ELF-1 (cell line): Measurements from ENCODE around the gene CD226.
"Not testable (repeated sequence)": the region's sequence is repeated elsewhere in the genome, so short reads cannot be mapped to it uniquely, and the experiment has no call there.

Experiments used
- DNase-seq: peaks from one replicate; pipeline ENCODE4 v3.0.0-alpha.2; 2016; ENCODE audit warnings: low read depth, low spot score

Gene CD226

DNA sequence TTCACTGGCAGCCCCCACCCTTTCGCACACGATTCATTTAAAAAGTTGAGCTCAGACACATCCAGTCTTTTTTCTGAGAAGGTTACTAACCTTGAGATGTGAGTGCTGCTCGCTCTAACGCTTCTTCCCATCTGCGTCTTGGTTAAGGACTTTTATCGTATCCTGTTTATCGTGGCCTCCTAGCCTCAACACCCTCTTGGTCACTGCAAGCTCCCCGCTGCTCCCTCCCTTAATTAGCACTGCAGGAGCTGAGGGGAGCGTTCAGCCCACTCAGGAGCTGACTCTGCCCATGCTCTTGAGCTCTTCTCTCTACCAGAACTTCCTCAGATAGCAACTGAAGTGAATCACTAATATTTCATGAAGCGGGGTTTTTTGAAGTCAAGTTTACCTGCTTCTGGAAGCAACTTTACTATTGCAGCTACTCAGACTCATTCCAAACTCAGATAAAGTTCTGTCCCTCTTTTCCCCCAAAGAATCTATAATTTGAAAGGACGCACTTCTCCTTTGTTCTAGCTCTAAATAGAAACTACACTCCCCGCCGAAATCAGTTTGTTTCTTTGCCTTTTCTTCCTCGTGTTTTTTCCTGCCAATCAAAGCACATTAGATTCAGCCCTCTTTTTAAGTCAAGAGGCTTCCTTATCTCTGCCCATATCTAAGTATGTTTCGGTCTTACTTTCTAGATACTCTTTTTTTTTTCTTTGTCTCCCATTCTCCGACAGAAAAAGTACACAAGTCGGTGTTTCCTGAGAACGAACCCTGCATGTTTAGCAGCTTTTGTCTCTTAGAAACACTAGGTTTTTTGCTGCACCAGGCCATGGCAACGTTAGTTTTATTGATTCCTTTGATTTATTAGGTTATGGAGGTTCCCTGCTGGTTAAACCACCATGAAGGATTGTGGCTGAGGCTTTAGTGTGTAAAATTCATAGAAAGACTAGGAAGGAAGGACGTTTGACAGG, 9.3 kb upstream of the CD226 start:
- DNase-seq: no peak

DNA sequence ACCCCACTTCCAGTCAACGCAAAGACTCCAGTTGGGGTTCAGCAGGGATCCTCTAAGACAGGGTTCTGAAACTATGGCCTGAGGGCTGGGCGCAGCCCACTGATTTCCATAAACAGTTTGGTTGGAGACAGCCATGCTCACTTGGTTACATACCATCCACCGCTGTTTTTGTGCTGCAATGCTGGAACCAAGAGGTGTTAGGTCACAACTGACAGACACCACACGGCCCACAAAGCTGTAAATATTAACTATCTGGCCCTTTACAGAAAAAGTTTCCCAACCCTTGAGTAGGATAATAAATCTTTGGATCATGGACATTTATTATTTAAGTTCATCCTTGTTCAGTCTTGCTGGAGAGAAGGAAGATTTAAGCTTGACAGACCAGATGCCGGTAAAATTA, 8.4 kb upstream of the CD226 start:
- no peak for DNase-seq

DNA sequence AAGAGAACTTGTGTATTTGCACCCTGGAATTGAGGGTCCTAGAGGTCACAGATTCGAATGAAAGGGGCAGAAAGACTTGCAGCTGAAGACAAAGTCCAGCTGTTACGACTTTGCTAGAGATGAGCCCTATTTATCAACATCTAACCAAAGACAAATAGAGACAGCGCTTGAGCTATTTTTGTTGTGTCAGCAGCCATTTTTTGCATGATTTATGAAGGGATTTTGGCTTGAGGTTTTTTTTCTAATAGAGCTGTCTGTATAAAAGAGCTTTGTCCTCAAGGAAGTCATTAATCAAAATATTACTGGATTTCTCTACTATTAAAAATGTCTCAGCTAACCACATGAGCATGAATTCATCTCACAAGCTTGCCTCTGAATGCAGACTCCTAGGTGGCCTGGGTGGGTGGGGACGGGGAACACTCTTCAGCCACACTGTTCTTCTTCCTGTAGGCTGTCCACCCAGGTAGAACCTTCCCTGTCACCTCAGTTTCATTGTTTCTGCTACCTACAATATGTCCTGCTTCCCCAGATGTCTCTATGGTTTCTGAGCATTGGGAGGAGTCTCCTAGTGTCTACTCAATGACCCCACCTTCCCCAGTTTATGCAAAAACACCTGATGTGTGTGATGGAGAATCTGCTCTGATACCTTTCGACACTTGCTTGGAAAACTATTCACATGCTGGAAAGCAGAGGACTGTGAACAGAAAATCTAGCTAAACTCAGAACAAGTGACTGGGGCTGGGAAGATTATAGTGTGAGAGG, 7.2 kb upstream of the CD226 start:
- no peak for DNase-seq

DNA sequence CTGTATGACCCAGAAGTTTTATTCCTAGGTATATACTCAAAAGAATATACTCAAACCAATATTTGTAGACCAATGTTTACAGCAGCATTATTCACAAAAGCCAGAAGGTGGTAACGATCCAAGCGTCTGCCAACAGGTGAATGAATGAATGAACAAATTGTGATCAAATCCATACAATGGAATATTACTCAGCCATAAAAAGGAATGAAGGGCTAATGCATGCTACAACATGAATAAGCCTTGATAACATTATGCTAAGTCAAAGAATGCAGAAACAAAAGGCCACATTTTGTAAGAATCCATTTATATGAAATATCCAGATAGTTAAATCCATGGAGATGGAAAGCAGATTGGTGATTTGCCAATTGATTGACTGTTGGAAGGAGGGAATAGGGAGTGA, 5.5 kb upstream of the CD226 start:
- DNase-seq: no peak

DNA sequence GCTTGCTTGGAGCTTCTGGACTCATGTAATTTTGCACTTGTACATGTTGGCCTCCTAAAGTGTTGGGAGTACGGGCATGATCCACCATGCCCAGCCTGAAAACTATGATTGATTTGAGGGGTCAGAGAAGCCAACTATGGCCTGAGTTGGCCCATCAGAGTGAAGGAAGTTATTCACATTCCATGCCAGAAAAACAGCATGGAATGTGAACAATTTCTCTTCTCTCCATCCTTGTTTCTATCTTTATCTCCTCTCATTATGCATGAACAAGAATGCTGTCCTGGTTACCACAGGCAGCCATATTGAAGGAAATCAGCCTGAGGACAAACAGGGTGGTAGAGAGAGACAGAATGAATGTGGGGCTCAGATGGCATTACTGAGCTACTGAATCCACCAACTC, 3.5 kb upstream of the CD226 start:
- DNase-seq: no peak

DNA sequence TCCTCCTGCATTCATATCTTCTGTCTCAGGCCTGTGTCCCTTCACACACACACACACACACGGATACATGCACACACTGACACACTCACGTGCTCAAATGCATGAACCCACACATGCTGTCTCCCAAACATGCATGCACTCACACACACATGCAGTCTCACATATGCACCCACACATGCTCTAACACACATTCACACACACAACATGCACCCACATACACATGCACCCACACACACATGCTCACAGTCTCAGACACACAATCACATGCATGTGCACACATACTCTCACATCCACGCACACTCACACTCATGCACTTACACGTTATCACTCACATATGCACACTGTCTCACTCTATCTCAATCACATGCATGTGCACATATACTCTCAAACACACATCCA, 1.9 kb upstream of the CD226 start:
- DNase-seq: no peak

DNA sequence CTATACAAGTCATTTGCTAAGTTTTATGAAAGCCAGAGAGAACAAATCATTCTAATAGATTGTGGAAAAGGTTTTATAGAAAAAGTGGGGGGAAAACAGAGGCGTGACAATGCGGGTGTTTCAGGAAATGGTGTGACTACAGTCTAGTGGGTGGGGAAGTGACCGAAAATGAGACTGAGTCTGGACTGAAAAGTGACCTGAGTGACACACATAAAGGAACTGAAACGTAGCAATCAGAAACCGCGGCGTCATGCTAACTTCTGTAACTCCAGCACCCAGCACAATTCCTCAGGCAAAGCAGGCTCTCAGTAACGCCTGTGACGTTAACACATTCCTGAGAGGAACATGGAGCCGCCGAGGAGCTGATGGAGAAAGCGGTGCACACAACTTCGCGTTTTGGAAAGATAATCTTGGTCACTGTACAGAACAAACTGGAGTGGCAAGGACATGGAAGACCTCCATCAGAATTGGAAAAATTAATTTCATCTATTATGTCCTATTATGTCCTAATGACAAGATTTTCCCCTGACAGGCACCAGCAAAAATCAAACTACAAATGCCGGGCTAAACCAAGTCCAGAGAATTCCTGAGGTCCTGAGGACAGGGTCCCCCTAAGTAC, 1.4 kb upstream of the CD226 start:
- DNase-seq: no peak

DNA sequence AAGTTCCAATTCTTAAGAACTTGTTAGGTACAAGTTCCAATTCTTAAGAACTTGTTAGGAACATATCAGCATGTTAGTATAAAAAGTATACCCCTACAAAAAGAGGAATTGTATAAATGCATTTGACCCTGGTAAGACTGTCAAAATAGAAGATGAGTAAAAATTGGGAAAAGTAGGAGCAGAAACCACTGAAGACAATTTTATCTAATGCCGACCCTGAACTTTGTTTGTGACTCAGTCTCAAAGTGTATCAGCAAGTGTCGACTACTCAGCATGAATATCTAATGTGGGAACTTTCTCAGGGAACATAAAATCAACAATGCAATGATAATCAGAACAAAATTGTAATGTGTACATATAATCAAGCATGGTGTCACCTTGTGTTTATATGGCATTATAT, 583 bp upstream of the CD226 start:
- no peak for DNase-seq

DNA sequence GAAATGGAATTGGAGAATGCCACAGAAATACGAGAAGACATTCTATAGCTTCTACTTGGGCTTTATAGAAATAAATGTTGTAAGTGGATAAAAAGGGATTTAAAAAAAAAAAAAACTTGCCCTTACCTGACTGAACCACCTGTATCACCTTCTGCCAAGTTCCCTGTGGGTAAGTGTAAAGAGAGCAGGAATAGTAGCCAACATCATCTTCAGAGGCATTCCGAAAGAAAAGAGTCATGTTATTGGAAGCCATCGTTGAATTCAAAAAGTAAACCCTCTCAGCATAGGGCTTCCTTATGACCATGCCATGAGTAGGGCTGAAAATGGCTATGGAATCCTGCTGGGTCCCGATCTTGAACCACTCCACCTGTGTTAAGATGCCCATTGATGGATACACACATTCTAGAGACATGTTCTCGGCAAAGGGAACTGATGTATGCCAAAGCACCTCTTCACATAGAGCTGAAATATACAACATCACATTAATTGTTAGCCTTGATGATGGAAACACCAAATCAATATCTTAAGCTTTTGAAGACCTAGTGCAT, 991 bp downstream of the CD226 start:
- no peak for DNase-seq

DNA sequence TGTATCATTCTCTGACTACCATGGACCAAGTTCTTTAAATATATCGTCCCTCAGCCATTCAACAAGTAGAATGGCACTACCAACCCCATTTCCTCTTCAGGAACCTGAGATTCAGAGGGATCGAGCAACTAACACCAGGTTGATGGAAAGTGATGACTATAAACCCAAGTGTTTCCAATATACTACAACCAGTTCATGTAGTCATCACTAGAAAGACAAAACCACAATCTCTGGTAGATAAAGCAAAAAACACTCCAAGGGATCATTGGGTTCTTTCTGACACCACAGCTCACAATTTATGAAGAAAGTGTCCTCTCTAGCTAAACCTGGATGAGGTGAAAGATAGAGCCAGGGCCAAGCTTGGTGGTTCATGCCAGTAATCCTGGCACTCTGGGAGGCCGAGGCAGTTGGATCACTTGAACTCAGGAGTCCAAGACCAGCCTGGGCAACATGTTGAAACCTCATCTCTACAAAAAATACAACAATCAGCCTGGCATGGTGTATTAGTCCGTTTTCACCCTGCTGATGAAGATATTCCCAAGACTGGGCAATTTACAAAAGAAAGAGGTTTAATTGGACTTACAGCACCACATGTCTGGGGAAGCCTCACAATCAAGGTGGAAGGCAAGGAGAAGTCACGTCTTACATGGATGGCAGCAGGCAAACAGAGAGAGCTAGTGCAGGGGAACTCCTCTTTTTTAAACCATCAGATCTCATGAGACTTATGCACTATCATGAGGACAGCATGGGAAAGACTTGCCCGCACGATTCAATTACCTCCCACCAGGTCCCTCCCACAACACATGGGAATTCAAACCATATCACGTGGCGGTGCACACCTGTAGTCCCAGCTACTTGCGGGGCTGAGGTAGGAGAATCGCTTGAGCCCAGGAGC, 2.2 kb downstream of the CD226 start:
- DNase-seq: no peak

DNA sequence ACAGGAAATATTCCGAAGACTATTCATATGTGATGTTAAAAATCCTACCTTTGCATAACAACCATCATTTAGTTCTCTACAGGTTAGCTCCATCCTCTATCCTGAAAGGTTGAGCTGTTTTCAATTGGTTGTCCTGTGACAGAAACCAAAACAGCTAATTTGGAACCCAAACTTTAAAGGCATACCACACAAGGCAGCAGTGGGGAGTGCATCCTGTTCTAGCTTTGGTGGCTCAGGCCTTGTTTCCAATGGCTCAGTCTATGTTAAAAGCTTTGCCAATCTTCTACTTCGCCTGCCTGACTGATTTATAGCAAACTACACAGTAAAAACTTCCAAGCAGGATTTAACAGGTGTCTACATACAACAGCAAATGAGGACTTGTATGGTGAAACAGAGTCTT, 3.2 kb downstream of the CD226 start:
- DNase-seq: no peak

DNA sequence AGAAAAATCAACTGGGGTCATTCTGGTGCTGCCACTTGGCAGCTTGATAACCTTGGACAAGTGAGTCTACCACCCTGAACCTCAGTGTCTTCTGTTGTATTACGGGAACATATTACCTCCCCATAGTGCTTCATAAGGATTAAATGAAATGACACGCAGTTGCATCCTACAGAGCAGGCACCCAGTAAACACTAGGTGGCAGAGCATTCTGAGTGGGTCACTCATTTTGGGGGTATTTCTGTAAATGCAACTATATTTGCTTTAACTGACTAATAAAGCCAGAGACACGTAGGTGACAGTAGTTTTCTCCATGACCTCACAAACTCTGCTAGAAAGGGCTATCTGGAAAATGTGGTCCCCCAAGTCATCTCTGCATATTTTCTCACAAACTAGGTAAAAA, 4.7 kb downstream of the CD226 start:
- DNase-seq: no peak

DNA sequence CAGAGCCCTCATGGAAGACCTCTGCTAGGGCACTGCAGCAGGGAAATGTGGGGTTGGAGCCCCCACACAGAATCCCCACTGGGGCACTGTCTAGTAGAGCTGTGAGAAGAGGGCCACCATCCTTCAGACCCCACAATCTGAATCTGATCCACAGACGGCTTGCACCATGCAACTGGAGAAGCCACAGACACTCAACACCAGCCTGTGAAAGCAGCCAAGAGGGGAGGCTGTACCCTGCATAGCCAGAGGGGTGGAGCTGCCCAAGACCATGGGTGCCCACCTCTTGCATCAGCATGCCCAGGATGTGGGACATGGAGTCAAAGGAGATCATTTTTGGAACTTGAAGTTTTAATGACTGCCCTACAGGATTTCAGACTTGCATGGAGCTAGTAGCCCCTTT, 6.5 kb downstream of the CD226 start:
- DNase-seq: no peak

DNA sequence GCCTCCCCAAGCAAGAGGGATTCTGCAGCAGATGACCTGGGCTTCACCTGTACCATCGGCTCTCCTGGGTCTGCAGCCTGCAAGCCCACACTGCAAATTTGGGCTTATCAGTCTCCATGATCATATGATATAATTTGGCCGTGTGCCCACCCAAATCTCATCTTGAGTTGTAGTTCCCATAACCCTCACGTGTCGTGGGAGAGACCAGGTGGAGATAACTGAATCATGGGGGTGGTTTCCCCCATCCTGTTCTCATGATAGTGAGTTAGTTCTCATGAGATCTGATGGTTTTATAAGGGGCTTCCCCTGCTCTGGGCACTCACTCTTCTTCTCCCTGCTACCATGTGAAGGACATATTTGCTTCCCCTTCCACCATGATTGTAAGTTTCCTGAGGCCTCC, 7.9 kb downstream of the CD226 start:
- DNase-seq: not testable (repeated sequence)

DNA sequence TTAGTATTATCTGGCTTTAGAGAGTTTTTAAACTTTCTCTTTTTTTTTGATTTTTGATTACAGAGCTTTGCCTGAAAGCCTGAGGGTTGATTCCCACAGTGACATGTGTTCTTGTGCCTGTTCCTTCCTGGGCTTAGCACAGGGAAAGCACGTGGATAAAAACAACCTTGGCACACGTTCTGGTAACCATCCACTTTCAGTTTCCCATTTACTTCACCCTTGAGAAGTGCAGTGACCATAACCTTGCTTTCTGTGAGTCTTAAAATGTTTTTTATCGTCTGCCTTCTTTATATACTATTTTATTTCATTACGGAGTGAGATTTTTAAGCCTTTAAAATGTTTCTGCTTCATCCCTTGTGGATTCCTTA, 11.5 kb downstream of the CD226 start:
- DNase-seq: no peak

DNA sequence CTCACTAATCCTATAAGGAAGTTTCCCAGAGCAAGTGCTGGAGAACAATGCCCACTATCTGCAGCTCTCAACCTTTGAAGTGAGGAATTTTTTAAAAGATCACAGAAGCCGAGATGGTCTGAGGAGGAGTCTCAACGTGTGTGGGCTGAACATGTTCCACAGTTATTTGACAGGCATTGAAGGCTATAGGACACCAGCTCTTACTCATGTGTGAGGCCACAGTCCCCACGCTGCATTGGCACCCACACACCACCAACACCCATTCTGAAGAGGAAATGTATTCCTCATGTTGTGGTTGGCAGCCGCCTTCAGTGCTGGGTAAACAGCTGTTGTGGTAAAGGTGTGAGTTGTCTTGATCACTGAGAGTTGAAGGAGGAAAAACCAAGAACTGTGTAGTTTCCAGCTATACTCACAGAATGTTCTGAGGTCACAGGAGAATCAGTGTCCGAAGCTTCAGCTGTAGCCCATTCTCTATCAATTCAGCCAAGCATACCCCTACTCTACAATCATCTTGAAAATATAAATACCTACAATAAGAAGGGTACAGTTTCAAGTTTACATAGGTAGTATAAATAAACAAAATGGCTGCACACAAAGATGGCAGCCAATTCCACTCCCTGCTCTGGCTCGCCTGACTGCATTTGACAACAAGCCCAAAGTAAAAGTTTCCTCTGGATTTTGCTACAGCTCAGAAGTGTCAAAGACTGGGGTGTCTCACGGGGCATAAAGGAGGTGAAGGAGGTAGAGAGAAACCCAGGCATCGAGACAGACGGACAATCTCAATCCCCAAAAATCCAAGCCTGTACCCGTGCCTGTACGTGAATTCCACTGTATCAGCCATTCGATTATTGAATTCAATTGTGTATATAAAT, 12.1 kb downstream of the CD226 start:
- peak; percentile 56 for DNase-seq

DNA sequence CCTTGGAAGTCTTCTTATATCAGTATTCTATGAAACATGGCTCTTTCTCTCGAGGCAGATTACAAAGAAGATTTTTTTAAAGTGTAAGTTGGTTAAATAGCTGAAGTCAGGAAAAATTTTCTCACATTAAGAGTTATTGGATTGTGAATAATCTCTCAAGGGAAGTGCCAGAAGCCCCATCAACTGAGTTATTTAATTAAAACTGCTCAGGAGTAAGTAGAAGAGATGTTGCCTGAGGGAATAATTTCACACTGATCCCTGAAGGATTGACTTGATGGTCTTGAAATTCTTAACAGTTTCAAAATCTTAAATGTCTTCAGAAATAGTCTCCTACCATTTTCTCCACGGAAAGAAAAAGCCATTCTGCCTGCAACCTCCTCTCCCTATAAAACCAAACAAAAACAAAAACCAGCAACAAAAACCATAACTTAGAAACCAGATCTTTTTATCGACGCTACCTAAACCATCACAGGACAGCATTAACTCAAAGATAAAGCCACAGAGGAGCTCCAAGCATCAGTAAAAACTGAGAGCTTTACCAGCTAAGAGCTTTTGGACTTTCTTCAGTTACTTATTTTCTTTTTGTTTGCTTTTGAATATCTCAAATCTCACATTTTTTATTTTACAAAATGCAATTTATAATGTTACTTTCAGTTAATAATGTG, 12.9 kb downstream of the CD226 start:
- no peak for DNase-seq

DNA sequence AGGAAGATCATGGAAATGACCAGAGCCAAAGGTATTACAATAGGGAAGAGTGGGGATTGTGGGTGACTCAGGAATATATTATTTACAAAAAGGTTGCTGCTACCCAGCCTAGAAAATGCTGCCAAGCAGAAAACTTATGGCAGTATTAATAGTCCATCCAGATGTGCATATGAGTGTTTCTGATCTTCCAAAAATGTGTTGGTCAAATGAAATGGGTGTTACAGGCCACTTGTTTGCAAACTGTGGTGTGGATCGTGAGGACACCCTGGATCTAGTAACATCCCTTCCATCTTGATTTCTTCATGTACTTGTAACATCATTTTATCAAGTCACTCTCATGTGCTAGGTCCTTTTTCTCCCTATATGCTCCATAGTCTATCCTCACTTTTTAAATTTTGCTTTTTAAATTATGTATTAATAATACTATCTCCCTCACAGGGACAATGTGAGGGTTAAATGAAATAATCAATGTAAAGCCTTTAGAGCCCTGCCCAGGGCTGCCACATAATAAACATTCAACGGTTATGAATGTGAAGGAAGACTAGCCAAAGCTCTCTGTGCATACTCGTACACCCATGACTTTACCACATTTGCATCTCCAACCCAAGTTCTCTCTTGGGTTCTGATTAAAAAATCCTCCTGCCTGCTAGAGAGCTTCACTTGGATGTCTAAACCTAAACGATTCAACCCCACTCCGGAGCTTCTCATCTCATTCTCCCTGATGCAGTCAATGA, 18.5 kb downstream of the CD226 start:
- no peak for DNase-seq

DNA sequence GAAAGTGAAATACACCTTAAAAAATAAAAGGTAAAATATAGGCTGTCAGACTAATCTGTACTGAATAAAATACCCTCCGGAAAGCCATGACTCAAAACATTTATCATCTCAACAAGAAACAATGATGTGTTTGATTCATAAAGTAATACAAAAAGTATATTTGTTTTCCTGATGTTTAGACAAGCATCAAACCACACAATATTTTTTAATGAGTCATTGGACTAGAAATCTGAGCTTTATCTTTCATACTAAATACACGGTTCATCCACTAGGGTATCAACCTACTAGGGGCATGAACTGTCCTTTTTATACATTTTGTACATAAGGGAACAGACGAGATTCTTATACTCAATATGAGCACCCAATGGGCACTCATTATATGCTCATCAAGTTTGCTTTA, 31.3 kb downstream of the CD226 start:
- no peak for DNase-seq
